Loucy (cell line): ENCODE data around the gene CHKB.

ENCODE experiments used
- EZH2phosphoT487 ChIP-seq: fragments of 200-600 bp; IDR thresholded peaks from 2 replicates; pipeline ENCODE4 v1.6.1; 2018; ENCODE audit warnings: antibody characterized with exemption, mild to moderate bottlenecking, moderate library complexity, borderline replicate concordance
- TF ChIP-seq, protein P1 (sequence below): fragments of 200-600 bp; sonication (generic); conservative IDR thresholded peaks from 2 replicates; pipeline ENCODE4 v1.5.1; 2014; ENCODE audit warnings: mild to moderate bottlenecking, antibody characterized with exemption, low read length

DNA sequence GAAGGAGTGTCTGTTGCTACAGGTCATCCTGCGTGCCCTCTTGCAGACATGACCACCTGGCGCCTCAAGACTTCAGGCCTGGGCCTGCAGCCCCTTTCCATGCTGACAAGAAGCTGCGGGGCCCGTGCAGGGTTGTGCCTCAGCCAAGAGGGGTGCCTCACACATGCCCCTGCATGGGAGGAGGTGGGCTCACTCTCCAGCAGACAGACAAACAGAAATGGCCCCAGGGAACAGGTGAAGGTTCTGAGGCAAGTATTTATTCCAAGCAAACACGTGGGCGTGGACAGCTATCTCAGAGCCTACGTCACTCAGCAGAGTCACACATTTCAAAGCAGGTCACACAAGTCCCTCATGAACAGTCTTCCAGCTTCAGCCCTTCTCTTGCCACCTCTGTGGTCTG, 14.0 kb downstream of the CHKB start:
- TF ChIP-seq, protein P1, sequence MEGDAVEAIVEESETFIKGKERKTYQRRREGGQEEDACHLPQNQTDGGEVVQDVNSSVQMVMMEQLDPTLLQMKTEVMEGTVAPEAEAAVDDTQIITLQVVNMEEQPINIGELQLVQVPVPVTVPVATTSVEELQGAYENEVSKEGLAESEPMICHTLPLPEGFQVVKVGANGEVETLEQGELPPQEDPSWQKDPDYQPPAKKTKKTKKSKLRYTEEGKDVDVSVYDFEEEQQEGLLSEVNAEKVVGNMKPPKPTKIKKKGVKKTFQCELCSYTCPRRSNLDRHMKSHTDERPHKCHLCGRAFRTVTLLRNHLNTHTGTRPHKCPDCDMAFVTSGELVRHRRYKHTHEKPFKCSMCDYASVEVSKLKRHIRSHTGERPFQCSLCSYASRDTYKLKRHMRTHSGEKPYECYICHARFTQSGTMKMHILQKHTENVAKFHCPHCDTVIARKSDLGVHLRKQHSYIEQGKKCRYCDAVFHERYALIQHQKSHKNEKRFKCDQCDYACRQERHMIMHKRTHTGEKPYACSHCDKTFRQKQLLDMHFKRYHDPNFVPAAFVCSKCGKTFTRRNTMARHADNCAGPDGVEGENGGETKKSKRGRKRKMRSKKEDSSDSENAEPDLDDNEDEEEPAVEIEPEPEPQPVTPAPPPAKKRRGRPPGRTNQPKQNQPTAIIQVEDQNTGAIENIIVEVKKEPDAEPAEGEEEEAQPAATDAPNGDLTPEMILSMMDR, result no peak
- TF ChIP-seq EZH2phosphoT487, result no peak
